Left ventricle myocardium superior (tissue), 1 donor: ENCODE measurements around the gene SIN3B. TPM values are rescaled to one million over a fixed set of nuclear protein-coding genes. Genes with fewer than 3 reads are reported as not detected.
"Not testable (repeated sequence)": the region's sequence is repeated elsewhere in the genome, so short reads cannot be mapped to it uniquely, and the experiment has no call there.

Experiments used
- ATAC-seq: fragments of 200-7000 bp; cut with Tn5 transposase; one replicate; pipeline ENCODE4 v1.9.1; 2020; ENCODE audit warnings: mild to moderate bottlenecking, moderate library complexity
- DNase-seq: peaks from one replicate; pipeline ENCODE4 v3.0.0-alpha.2; 2020
- intact Hi-C: fragments of 100-400 bp; cut with micrococcal nuclease; formaldehyde crosslinking; loops from one replicate; pipeline ENCODE4 v1.11.0; 2022
- total RNA-seq: library from RNA; stranded (reverse); fragmentation: NEBNext Ultra II Directional; extraction: Animal tissue kit (Norgen Biotek cat#: 25700); gene quantifications from one replicate; pipeline ENCODE4 v1.2.1, GENCODE V29; 2021
- donor health status: DM: no; HTN: yes; CAD: no; lungs with severe emphysema.

Gene SIN3B
- total RNA-seq, 1 donor from 2014 or later, result 26.0 TPM

DNA sequence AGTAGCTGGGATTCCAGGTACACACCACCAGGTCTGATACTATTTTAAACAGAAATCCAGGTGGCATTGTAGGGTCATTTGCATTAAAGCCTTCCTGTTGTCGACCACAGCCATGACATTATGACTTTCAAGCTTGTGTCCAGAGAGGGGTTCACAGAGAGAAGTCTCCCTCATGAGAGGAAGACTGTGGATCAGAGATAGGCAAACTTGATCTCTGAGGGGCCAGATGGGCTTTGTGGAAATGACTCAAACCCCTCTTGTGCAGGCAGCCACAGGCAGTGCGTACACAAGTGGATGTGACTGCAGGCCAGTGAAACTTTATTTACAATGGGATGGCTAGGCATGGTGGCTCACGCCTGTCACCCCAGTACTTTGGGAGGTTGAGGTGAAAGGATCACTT lies 31.8 kb downstream of the SIN3B start:
- ATAC-seq (no peak), DNase-seq (no peak)
- intact Hi-C loops, result no loop called here

GRCh38 chr19:16861834-16862233 lies 32.6 kb downstream of the SIN3B start:
- intact Hi-C loops, result no loop called here
- DNase-seq, result no peak
- no peak for ATAC-seq

DNA sequence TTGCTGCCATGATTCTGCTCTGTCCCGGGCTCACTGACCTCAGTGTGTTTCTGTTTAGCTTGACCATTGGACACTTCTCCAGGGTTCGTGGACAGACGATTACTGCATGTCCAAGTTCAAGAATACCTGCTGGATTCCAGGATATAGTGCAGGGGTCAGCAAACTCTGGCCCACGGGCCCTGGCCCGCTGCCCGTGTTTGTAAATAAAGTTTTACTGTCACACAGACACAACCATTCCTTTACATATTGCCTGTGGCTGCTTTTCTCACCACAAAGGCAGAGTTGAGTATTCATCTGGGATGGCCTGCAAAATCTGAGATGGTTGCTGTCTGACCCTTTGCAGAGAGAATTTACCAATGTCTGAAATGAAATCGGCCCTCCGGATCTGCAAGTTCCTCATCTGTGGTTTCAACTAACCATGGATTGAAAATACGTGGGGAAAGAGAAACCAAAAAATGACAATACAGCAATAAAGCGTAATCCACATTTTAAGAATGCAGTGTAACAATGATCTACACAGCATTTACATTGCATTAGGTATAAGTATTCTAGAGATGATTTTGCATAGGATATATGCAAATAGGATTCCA lies 33.7 kb downstream of the SIN3B start:
- intact Hi-C loops, result no loop called here
- no peak for ATAC-seq
- DNase-seq, result no peak

DNA sequence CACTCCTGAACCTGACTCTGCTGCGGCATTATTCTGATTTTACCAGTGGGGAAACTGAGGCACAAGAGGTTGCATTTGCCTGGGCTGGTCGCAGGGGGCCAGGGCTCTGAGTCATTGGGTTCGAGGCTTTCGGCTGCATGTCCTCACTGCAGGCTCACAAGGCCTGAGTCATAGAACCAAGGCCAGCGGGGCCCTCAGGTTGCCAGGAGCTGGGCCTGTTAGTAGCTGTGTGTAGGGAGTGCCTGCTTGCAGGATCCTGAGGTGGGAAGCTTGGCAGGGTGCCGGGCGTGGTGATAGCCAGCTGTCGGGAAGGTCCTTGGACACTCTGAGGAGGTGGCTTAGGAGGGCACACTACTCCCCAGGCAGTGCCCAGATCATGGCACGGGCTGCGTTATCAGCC lies 38.0 kb downstream of the SIN3B start:
- DNase-seq (no peak), ATAC-seq (peak; percentile 18)
- intact Hi-C loops, result no loop called here

DNA sequence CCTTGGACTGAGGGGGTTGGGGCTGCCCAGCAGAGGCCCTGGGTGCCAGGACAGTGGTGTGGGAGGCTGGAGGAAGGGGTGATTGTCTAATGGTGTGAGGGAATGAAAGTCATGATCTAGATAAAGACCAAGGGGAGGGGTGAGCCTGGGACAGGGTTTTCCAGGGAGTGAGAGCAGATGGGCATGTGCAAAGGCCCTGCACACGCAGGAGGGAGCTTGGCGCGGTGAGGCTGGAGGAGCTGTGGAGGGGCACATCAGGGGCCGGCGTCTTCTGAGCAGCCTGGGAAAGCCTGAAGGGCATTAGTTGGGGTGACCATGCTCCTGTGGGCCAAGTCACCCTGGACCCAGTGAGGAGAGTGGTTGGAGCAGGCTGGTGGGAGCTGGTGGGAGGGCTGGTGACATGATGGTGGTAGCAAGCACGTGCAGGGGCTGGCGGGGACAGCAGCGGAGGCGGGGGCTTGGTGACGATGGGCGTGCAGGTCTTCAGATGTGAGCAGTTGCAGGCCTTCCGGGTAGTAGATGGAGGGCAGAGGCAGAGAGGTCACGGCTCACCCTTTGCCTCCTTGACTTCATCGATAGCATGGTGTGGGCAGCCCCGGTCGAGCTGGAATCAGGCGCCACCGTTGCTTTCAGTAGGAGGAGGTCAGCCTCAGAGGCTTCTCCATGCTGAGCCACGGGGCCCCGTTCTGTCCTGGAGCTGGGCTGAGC lies 39.4 kb downstream of the SIN3B start:
- ATAC-seq, result no peak
- DNase-seq, result no peak
- intact Hi-C loops, result no loop called here

DNA sequence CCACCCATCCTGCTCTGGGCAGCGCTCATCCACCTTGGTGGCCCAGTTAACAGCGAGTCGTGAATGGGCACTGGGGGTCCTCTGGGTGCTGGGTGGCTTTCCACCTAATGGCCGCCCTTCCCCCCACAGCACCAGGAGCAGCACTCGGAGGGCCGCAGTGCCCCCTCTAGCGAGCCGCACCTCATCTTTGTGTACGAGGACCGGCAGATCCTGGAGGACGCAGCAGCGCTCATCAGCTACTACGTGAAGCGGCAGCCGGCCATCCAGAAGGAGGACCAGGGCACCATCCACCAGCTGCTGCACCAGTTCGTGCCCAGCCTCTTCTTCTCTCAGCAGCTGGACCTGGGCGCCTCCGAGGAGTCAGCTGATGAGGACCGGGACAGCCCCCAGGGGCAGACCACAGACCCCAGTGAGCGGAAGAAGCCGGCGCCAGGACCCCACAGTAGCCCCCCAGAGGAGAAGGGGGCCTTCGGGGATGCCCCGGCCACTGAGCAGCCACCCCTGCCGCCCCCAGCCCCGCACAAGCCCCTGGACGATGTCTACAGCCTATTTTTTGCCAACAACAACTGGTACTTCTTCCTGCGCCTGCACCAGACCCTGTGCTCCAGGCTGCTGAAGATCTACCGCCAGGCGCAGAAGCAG lies 40.3 kb downstream of the SIN3B start:
- intact Hi-C loops, result no loop called here
- no peak for DNase-seq
- no peak for ATAC-seq

DNA sequence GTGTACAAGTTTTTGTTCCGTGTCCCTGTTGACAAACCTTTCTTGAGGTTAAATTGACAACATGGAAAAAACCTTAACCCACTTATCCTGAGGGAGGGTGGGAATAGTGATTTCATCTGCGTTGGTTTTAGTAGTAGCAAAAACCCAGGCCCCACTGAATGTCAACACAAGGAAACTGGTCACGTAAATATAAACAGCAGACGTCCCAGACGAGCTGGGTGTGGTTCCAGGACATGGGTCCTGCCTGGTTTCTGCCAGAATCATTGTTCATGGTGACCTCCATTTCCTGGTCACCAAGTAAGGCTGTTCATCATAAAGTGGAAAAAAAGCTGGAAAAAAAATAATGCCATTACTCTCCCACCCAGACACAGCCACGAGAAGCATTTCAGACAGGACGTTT lies 42.7 kb downstream of the SIN3B start:
- ATAC-seq, result peak; percentile 48
- DNase-seq, result no peak
- intact Hi-C loops, result no loop called here

GRCh38 chr19:16872728-16873127 lies 43.5 kb downstream of the SIN3B start:
- DNase-seq (no peak), ATAC-seq (no peak)
- intact Hi-C loops, result no loop called here

DNA sequence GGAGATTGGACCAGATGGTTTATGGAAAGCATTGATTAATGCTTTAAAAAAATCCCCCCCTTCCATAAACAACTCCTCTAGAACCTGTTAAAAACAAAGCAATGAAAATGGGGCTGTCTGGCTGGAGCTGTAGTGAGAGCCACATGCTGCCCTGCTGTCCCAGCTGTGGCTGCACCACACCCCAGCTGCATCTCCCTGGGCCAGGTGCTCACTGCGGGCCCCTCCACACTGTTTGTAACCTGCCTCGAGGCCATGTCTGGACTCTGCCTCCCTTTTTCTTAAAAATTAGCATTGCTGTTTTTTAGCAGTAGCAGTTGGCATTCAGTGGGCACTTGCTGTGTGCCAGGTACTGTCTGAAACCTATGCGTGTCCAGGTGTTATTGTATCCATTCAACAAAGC lies 44.4 kb downstream of the SIN3B start:
- intact Hi-C loops, result no loop called here
- ATAC-seq (no peak), DNase-seq (no peak)

DNA sequence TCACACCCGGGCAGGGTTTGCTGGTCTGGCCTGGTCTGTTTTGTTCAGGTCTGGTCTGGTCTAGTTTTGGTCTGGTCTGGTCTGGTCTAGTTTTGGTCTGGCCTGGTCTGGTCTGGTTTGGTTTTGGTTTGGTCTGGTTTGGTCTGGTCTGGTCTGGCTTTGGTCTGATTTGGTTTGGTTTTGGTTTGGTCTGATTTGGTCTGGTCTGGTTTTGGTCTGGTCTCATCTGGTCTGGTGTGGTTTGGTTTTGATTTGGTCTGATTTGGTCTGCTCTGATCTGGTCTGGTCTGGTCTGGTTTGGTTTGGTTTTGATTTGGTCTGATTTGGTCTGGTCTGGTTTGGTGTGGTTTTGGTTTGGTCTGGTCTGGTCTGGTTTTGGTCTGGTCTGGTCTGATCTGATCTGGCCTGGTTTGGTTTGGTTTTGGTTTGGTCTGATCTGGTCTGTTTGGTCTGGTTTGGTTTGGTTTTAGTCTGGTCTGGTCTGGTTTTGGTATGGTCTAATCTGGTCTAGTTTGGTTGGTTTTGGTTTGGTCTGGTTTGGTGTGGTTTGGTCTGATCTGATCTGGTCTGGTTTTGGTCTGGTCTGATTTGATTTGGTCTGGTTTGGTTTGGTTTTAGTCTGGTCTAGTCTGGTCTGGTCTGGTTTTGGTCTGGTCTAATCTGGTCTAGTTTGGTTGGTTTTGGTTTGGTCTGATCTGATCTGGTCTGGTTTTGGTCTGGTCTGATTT lies 45.2 kb downstream of the SIN3B start:
- ATAC-seq (no peak), DNase-seq (no peak)
- intact Hi-C loops, result no loop called here

DNA sequence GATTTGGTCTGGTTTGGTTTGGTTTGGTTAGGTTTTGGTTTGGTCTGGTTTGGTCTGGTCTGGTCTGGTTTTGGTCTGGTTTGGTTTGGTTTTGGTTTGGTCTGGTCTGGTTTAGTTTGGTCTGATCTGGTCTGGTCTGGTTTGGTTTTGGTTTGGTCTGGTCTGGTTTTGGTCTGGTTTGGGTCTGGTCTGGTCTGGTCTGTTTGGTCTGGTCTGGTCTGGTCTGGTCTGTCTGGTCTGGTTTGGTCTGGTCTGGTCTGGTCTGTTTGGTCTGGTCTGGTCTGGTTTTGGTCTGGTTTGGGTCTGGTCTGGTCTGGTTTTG lies 45.7 kb downstream of the SIN3B start:
- intact Hi-C loops, ATAC-seq, DNase-seq: not testable (repeated sequence)

GRCh38 chr19:16875584-16876555 lies 46.7 kb downstream of the SIN3B start:
- DNase-seq (no peak), ATAC-seq (no peak)
- intact Hi-C loops, result no loop called here

DNA sequence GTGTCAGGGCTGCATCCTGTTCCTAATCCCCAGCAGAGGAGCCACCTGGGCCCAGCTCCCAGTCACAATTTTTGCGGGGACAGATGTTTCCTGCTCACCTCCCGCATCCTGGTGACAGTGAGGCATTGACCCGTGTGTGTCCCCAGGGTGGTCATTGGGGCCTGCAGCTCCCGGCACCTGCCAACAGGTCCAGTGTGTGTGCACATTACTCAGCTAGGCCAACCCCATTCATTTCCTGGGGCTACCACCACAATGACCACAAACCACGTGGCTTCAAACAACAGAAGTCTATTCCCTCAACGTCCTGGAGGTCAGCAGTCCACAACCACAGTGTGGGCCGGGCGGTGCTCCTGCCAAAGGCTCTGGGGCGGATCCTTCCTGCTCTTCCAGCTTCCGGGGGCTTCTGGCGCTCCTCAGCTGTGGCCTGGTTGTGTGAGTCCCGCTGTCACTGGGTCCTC lies 47.7 kb downstream of the SIN3B start:
- ATAC-seq (peak; percentile 36), DNase-seq (no peak)
- intact Hi-C loops, result no loop called here

- DNase-seq (no peak), ATAC-seq (no peak)
- intact Hi-C loops, result no loop called here
These were observed 48.4 kb downstream of the SIN3B start for GRCh38 chr19:16877581-16877980.

DNA sequence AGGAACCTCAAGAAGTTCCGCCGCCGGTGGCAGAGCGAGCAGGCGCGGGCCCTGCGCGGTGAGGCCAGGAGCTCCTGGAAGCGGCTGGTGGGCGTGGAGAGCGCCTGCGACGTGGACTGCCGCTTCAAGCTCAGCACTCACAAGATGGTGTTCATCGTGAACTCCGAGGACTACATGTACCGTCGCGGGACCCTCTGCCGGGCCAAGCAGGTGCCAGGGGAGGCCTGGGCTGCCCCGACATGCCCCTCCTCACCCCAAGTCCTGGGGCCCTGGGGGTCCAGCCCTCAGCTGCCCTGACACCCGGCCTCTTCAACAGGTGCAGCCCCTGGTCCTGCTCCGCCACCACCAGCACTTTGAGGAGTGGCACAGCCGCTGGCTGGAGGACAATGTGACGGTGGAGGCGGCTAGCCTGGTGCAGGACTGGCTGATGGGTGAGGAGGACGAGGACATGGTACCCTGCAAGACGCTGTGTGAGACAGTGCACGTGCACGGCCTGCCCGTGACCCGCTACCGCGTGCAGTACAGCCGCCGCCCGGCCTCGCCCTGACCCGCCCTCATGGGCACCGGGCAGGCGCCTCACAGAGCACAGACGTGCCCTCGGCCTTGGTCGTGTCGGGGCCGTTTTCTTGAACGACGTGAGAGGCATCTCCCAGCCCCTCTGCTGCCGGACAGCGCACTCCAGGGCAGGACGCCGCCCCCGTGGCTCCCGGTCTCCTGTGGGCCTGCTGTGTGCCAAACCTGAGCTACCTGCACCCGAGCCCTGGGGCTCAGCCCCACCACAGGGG lies 49.2 kb downstream of the SIN3B start:
- DNase-seq (no peak), ATAC-seq (no peak)
- intact Hi-C loops, result no loop called here

GRCh38 chr19:16880884-16881554 lies 51.8 kb downstream of the SIN3B start:
- intact Hi-C loops, result no loop called here
- ATAC-seq (no peak), DNase-seq (no peak)

- intact Hi-C loops, result no loop called here
- DNase-seq (no peak), ATAC-seq (no peak)
These were observed 52.9 kb downstream of the SIN3B start for GRCh38 chr19:16882146-16882545.

GRCh38 chr19:16883522-16883921 lies 54.3 kb downstream of the SIN3B start:
- ATAC-seq, result no peak
- intact Hi-C loops, result no loop called here
- no peak for DNase-seq
